Ovary (tissue), 3 donors: ENCODE data around the gene PDE8A.

Experiments
- EP300 ChIP-seq: sonication (generic); formaldehyde crosslinking; IDR thresholded peaks from one replicate; pipeline ENCODE4 v1.6.1; 2017; ENCODE audit warnings: antibody characterized with exemption
- POLR2A ChIP-seq: fragments of 450-650 bp; IDR thresholded peaks from one replicate; pipeline ENCODE4 v1.6.1; 2017; ENCODE audit warnings: antibody characterized with exemption, mild to moderate bottlenecking, moderate library complexity
- TF ChIP-seq, protein P1 (sequence below), 3 donors: fragments of 450-650 bp in 2 of 3; fragments of 200-600 bp in 1 of 3; IDR thresholded peaks; one replicate each; pipeline versions ENCODE4 v1.5.1 to v1.8.0; 2016 to 2022; ENCODE audit warnings: antibody characterized with exemption in 3 of 3, mild to moderate bottlenecking in 1 of 3
- donor health status: DM: no; HTN: no; CAD: no.

DNA sequence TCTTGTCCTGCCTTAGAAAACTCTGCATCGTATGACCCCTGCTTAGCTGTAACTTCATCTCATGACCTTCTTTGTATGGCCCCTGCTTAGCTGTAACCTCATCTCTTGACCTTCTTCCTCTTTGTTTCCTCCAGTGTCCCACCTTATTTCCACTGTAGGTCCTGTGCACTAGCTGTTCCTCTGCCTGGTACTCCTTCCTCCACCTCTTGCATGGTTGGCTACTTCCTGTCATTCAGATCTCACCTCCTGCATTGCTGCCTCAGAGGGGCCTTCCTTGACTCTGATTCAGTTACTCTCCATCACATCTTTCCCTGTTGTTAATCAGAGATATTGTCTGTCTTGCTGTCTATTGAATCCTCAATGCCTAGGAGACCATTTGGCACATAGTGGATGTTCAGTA, 63.2 kb downstream of the PDE8A start:
- TF ChIP-seq EP300 = no peak
- TF ChIP-seq, protein P1, sequence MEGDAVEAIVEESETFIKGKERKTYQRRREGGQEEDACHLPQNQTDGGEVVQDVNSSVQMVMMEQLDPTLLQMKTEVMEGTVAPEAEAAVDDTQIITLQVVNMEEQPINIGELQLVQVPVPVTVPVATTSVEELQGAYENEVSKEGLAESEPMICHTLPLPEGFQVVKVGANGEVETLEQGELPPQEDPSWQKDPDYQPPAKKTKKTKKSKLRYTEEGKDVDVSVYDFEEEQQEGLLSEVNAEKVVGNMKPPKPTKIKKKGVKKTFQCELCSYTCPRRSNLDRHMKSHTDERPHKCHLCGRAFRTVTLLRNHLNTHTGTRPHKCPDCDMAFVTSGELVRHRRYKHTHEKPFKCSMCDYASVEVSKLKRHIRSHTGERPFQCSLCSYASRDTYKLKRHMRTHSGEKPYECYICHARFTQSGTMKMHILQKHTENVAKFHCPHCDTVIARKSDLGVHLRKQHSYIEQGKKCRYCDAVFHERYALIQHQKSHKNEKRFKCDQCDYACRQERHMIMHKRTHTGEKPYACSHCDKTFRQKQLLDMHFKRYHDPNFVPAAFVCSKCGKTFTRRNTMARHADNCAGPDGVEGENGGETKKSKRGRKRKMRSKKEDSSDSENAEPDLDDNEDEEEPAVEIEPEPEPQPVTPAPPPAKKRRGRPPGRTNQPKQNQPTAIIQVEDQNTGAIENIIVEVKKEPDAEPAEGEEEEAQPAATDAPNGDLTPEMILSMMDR (IDR thresholded peaks at IDR 0.05) = no peak
- TF ChIP-seq POLR2A = no peak
